SK-N-MC (cell line): ENCODE data around the gene ARID5B.

Experiments
- DNase-seq: peaks from one replicate; pipeline ENCODE4 v3.0.0-alpha.2; 2011; ENCODE audit warnings: low read depth, low spot score
- H3K27ac ChIP-seq: fragments of 200-600 bp; sonication (generic); 2 replicates; pipeline ENCODE4 v1.5.1; 2016; ENCODE audit warnings: mixed run types
- H3K36me3 ChIP-seq: fragments of 200-600 bp; sonication (generic); 2 replicates; pipeline ENCODE4 v1.6.1; 2017; ENCODE audit warnings: antibody characterized with exemption, low read length, mixed read lengths; ENCODE audit not compliant: insufficient read depth
- H3K4me3 ChIP-seq: fragments of 200-600 bp; sonication (generic); 2 replicates; pipeline ENCODE4 v1.5.1; 2016
- H3K9ac ChIP-seq: fragments of 200-600 bp; sonication (generic); 2 replicates; pipeline ENCODE4 v1.8.0; 2017; ENCODE audit warnings: mixed run types, mixed read lengths; ENCODE audit not compliant: insufficient read length
- H3K9me3 ChIP-seq: fragments of 200-600 bp; sonication (generic); 2 replicates; pipeline ENCODE4 v1.6.1; 2017; ENCODE audit warnings: low read depth, mild to moderate bottlenecking, antibody characterized with exemption, low read length, moderate library complexity, mixed read lengths
- EZH2 ChIP-seq: fragments of 200-600 bp; sonication (generic); IDR thresholded peaks from one replicate; pipeline ENCODE4 v1.6.1; 2017; ENCODE audit warnings: antibody characterized with exemption
- FOXP2 ChIP-seq: optimal IDR thresholded peaks from 2 replicates; pipeline ENCODE3; 2011; ENCODE audit warnings: mild to moderate bottlenecking, moderate library complexity; ENCODE audit not compliant: insufficient read depth; ENCODE audit errors: extremely low read length, control extremely low read depth
- POLR2AphosphoS5 ChIP-seq: IDR thresholded peaks from 2 replicates; pipeline ENCODE4 v1.6.1; 2012; ENCODE audit warnings: mild to moderate bottlenecking, low read depth, low read length, borderline replicate concordance

ARID5B gene

GRCh38 chr10:62058476-62058875 lies 157.0 kb downstream of the ARID5B start:
- DNase-seq, result no peak
- TF ChIP-seq EZH2 (no peak), FOXP2 (no peak), POLR2AphosphoS5 (no peak)
- H3K4me3 ChIP-seq, result peak overlapping the region; percentile 52
- H3K27ac ChIP-seq, result peak overlapping the region; percentile 95
- no peak overlapping the region for H3K9ac ChIP-seq
- H3K36me3 ChIP-seq, result 0 out of 2 replicates have a peak, but pooled peaks cover 3% of the 10 kb centered on the region
- H3K9me3 ChIP-seq, result no peaks in the 10 kb centered on the region

GRCh38 chr10:62058896-62059216 lies 157.4 kb downstream of the ARID5B start:
- peak overlapping the region; percentile 95 for H3K27ac ChIP-seq
- DNase-seq, result no peak

GRCh38 chr10:62059217-62059920 lies 157.9 kb downstream of the ARID5B start:
- Histone ChIP-seq H3K4me3 (peak overlapping the region; percentile 52), H3K27ac (peak overlapping the region; percentile 95), H3K9ac (peak overlapping the region; percentile 20), H3K9me3 (no peaks in the 10 kb centered on the region), H3K36me3 (0 out of 2 replicates have a peak, but pooled peaks cover 3% of the 10 kb centered on the region)
- no peak for TF ChIP-seq POLR2AphosphoS5
- no peak for DNase-seq

More at GRCh38 chr10:62058896-62059216, 157.4 kb downstream of the ARID5B start:
- TF ChIP-seq POLR2AphosphoS5 (no peak), EZH2 (no peak), FOXP2 (no peak)
- H3K36me3 ChIP-seq, result 0 out of 2 replicates have a peak, but pooled peaks cover 3% of the 10 kb centered on the region
- H3K9me3 ChIP-seq, result no peaks in the 10 kb centered on the region
- H3K4me3 ChIP-seq, result peak overlapping the region; percentile 52
- peak overlapping the region; percentile 20 for H3K9ac ChIP-seq

DNA sequence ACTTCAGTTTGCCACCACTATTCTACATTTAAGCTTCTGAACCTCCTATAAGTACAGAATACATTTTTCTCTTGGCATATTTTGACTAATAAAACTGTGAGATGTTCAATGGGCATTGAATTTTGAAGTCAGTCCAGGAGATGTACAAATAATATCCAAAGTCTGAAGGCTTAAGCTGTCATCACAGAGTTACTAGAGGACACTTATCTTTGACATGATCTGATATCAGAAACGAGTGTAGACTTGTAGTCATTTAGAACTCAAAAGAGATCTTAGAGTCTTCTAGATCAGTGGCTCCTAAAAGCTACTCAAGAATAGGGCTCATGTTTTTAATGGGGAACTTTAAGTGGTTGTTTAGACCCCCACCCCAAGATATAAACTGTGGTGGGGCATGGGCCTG lies 160.5 kb downstream of the ARID5B start:
- TF ChIP-seq POLR2AphosphoS5 (no peak), EZH2 (no peak), FOXP2 (no peak)
- H3K9ac ChIP-seq, result no peak overlapping the region
- 0 out of 2 replicates have a peak, but pooled peaks cover 3% of the 10 kb centered on the region for H3K36me3 ChIP-seq
- no peak overlapping the region for H3K4me3 ChIP-seq
- H3K27ac ChIP-seq, result no peak overlapping the region
- no peaks in the 10 kb centered on the region for H3K9me3 ChIP-seq
- DNase-seq, result no peak

DNA sequence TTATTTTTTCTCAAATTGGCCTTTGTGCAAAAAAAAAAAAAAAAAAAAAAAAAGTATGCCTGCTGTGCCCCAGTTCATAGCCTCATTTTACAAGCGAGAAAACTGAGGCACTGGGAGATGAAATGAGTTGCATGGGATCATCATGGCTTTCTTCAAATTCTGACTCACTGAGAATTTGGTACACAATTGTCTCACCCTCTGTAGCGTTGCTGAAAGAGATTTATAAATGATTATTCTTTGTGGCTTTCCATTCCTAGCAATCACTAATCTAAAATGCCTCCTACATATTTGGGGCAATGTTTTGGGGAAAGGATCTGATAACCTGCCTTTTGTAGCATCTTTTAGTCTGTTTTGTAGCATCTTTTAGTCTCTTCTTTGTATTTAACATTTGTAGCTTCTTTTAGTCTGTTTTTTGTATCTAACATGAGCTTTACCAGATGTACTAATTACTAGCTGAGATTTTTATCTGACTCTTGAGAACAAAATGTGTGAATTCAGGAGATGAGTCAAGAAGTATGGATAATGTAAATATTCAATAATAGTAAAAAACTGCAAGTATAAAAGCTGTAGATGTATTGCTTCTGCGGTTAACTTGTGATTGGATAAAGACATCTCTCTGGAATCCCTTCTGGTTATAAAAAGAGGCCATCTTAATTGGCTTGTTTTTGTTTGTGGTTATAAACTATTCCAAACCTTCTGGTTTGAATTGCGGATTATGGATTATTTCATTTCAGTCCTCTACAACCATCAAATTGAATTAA lies 161.4 kb downstream of the ARID5B start:
- H3K9ac ChIP-seq, result no peak overlapping the region
- 0 out of 2 replicates have a peak, but pooled peaks cover 3% of the 10 kb centered on the region for H3K36me3 ChIP-seq
- no peaks in the 10 kb centered on the region for H3K9me3 ChIP-seq
- no peak for DNase-seq
- no peak overlapping the region for H3K4me3 ChIP-seq
- TF ChIP-seq FOXP2 (no peak), POLR2AphosphoS5 (no peak), EZH2 (no peak)
- no peak overlapping the region for H3K27ac ChIP-seq

GRCh38 chr10:62063795-62064472 lies 162.4 kb downstream of the ARID5B start:
- no peak for DNase-seq
- TF ChIP-seq POLR2AphosphoS5 (no peak), FOXP2 (no peak), EZH2 (no peak)
- no peak overlapping the region for H3K9ac ChIP-seq
- H3K4me3 ChIP-seq, result no peak overlapping the region
- no peaks in the 10 kb centered on the region for H3K9me3 ChIP-seq
- H3K36me3 ChIP-seq, result 0 out of 2 replicates have a peak, but pooled peaks cover 3% of the 10 kb centered on the region
- H3K27ac ChIP-seq, result no peak overlapping the region

GRCh38 chr10:62067560-62067959 lies 166.1 kb downstream of the ARID5B start:
- H3K27ac ChIP-seq, result no peak overlapping the region
- no peak for DNase-seq
- H3K4me3 ChIP-seq, result no peak overlapping the region
- H3K9me3 ChIP-seq, result no peaks in the 10 kb centered on the region
- no peak overlapping the region for H3K9ac ChIP-seq
- no peaks in the 10 kb centered on the region; the same call in 1 of the 2 replicates for H3K36me3 ChIP-seq
- TF ChIP-seq FOXP2, result no peak

DNA sequence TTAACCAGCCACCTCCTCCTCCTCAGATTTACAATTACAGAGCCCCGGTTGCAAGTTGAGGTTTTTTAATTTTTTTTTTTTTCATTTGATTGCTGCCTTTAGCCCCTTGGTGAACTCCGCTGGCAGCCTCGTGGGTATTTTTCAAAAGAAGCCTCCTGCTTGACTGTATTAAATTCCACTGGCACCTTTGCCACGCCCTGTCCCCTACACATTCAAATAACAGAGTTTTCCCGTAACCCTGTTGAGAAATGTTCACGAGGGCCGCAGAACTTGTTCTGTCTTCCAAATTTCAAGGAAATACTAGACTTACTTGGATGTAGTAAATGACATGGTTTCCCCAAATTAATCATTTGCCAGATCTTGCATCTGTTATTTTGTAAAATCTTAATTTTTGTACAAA lies 167.0 kb downstream of the ARID5B start:
- Histone ChIP-seq H3K9ac (no peak overlapping the region), H3K9me3 (no peaks in the 10 kb centered on the region), H3K36me3 (no peaks in the 10 kb centered on the region; the same call in 1 of the 2 replicates), H3K27ac (no peak overlapping the region), H3K4me3 (no peak overlapping the region)
- TF ChIP-seq EZH2 (no peak), POLR2AphosphoS5 (no peak), FOXP2 (no peak)
- DNase-seq, result no peak
